ENCODE results near the gene AHCYL2. TPM values are rescaled to one million over a fixed set of nuclear protein-coding genes. Genes with fewer than 3 reads are reported as not detected.

AHCYL2 gene
- total RNA-seq, 1 experiment from 2014 or later, result 20.2 TPM

DNA sequence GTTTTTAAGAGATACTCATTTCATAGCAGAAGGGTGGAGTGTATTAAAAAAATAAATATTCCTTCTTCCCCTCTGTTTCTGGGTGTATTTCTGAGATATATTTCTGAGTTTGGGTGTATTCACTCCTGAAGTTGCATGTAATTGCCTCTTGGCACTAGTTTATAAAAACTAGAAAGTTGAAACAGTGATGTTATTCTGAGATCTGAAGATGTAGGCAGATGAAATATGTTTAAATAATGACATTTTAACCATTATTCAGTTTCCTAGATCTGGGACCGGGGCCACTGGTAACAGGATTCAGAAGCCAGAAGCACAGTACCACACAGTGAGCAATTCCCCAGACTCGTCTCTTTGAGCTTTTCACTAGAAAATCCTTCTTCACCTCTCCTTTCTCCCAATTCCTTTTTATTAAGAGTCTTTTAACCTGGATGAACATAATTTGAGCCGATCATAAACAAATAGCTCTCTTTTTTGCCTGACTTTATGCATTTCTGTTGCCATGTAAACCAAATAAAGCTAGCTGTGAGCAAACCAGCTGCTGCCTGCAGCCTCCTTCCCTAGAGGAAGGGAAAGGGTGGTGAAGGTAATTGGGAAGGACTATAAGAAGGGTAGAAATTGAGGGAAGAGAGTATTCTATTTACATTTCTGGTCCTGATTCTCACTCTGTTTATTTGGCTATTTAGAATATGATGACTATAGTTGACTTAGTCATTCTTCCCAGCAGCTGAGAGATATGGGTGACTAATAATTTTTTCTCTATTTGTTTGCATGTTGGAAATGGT lies 107.6 kb downstream of the AHCYL2 start:
- CTCF ChIA-PET, result interaction anchor here (0.6 to 1.1 kb wide), 2 partner anchors 10 to 683 kb away, joined by 4 to 19 read pairs; no protein-coding TSS in a partner anchor
- ATAC-seq, result peak; percentile 88
- POLR2A ChIA-PET, result no interaction called here

DNA sequence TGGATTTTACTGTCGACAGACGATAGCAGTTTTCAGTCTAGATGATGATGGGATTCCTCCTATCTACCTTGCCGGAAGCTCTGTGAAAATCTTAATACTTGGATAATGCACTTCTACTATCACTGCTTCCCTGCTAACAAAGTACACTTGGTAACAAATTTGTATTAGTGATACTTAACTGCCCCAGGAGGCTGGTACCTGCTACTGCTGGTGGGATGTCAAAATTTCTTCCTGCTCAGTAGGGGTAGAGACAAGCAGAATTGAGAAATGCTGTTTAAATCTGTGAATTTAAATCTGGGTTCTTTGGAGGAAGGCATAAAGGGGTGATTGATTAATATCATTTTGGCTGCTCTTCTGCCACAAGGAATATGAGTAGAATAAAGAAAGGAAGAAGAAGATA lies 109.6 kb downstream of the AHCYL2 start:
- DNase-seq (ENCODE audit: low read depth, low spot score), result no peak
- Histone ChIP-seq H3K4me1 (ENCODE audit: control insufficient read depth, insufficient read depth, low read length) (peaks cover 3% of the 10 kb centered on the region; the same call in 1 of the 2 replicates), H3K4me3 (ENCODE audit: low read depth in 2 of 2, low read length in 2 of 2) (no peak overlapping the region), H3K27me3 (ENCODE audit: control insufficient read depth, insufficient read depth, low read length) (no peaks in the 10 kb centered on the region), H3K9me3 (ENCODE audit: control insufficient read depth, insufficient read depth, low read depth, low read length) (no peaks in the 10 kb centered on the region), H3K36me3 (ENCODE audit: control insufficient read depth, insufficient read depth, low read length) (no peaks in the 10 kb centered on the region), H3K27ac (ENCODE audit: low read length) (no peak overlapping the region)
- TF ChIP-seq, protein P1, sequence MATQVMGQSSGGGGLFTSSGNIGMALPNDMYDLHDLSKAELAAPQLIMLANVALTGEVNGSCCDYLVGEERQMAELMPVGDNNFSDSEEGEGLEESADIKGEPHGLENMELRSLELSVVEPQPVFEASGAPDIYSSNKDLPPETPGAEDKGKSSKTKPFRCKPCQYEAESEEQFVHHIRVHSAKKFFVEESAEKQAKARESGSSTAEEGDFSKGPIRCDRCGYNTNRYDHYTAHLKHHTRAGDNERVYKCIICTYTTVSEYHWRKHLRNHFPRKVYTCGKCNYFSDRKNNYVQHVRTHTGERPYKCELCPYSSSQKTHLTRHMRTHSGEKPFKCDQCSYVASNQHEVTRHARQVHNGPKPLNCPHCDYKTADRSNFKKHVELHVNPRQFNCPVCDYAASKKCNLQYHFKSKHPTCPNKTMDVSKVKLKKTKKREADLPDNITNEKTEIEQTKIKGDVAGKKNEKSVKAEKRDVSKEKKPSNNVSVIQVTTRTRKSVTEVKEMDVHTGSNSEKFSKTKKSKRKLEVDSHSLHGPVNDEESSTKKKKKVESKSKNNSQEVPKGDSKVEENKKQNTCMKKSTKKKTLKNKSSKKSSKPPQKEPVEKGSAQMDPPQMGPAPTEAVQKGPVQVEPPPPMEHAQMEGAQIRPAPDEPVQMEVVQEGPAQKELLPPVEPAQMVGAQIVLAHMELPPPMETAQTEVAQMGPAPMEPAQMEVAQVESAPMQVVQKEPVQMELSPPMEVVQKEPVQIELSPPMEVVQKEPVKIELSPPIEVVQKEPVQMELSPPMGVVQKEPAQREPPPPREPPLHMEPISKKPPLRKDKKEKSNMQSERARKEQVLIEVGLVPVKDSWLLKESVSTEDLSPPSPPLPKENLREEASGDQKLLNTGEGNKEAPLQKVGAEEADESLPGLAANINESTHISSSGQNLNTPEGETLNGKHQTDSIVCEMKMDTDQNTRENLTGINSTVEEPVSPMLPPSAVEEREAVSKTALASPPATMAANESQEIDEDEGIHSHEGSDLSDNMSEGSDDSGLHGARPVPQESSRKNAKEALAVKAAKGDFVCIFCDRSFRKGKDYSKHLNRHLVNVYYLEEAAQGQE (IDR thresholded peaks at IDR 0.05; ENCODE audit: insufficient read depth in 1 of 2, low read depth in 2 of 2, low read length in 1 of 2), result no peak
- TF ChIP-seq POLR2AphosphoS5 (IDR thresholded peaks at IDR 0.05; ENCODE audit: low read depth, low read length), result no peak
- no peak for TF ChIP-seq SIN3A (IDR thresholded peaks at IDR 0.05; ENCODE audit: borderline replicate concordance, insufficient read depth, low read depth, low read length)
- TF ChIP-seq TCF7L2 (IDR thresholded peaks at IDR 0.05; ENCODE audit: low read depth, low read length), result no peak
- TF ChIP-seq, protein P2, sequence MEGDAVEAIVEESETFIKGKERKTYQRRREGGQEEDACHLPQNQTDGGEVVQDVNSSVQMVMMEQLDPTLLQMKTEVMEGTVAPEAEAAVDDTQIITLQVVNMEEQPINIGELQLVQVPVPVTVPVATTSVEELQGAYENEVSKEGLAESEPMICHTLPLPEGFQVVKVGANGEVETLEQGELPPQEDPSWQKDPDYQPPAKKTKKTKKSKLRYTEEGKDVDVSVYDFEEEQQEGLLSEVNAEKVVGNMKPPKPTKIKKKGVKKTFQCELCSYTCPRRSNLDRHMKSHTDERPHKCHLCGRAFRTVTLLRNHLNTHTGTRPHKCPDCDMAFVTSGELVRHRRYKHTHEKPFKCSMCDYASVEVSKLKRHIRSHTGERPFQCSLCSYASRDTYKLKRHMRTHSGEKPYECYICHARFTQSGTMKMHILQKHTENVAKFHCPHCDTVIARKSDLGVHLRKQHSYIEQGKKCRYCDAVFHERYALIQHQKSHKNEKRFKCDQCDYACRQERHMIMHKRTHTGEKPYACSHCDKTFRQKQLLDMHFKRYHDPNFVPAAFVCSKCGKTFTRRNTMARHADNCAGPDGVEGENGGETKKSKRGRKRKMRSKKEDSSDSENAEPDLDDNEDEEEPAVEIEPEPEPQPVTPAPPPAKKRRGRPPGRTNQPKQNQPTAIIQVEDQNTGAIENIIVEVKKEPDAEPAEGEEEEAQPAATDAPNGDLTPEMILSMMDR (IDR thresholded peaks at IDR 0.05), result no peak
- no TSS peak for BruUV-seq (replicated peaks)
- no peak for ATAC-seq
- intact Hi-C loops (cut with micrococcal nuclease; ENCODE audit: unreplicated experiment), result no loop called here
- CTCF ChIA-PET, result no interaction called here
- in situ Hi-C loops (cut with HindIII; ENCODE audit: low pct_unique_long_range_greater_than_20kb, low sequenced_read_pairs), result no loop called here
- POLR2A ChIA-PET, result no interaction called here

More for the DNA sequence above, 107.6 kb downstream of the AHCYL2 start:
- TF ChIP-seq SIN3A (IDR thresholded peaks at IDR 0.05; ENCODE audit: borderline replicate concordance, insufficient read depth, low read depth, low read length) (no peak), TCF7L2 (IDR thresholded peaks at IDR 0.05; ENCODE audit: low read depth, low read length) (no peak), POLR2AphosphoS5 (IDR thresholded peaks at IDR 0.05; ENCODE audit: low read depth, low read length) (no peak)
- TF ChIP-seq, protein P2 (IDR thresholded peaks at IDR 0.05), result no peak
- TF ChIP-seq, protein P1 (IDR thresholded peaks at IDR 0.05; ENCODE audit: insufficient read depth in 1 of 2, low read depth in 2 of 2, low read length in 1 of 2), result no peak
- intact Hi-C loops (cut with micrococcal nuclease; ENCODE audit: unreplicated experiment) (no loop called here), in situ Hi-C loops (cut with HindIII; ENCODE audit: low pct_unique_long_range_greater_than_20kb, low sequenced_read_pairs) (no loop called here)
- Histone ChIP-seq H3K27me3 (ENCODE audit: control insufficient read depth, insufficient read depth, low read length) (no peaks in the 10 kb centered on the region), H3K4me1 (ENCODE audit: control insufficient read depth, insufficient read depth, low read length) (peaks cover 3% of the 10 kb centered on the region; the same call in 1 of the 2 replicates), H3K9me3 (ENCODE audit: control insufficient read depth, insufficient read depth, low read depth, low read length) (no peaks in the 10 kb centered on the region), H3K4me3 (ENCODE audit: low read depth in 2 of 2, low read length in 2 of 2) (no peak overlapping the region), H3K36me3 (ENCODE audit: control insufficient read depth, insufficient read depth, low read length) (no peaks in the 10 kb centered on the region), H3K27ac (ENCODE audit: low read length) (no peak overlapping the region)
- BruUV-seq (replicated peaks), result no TSS peak
- peak; percentile 78 for DNase-seq (ENCODE audit: low read depth, low spot score)
